ENCODE measurements around the gene OSTM1.

The OSTM1 gene

DNA sequence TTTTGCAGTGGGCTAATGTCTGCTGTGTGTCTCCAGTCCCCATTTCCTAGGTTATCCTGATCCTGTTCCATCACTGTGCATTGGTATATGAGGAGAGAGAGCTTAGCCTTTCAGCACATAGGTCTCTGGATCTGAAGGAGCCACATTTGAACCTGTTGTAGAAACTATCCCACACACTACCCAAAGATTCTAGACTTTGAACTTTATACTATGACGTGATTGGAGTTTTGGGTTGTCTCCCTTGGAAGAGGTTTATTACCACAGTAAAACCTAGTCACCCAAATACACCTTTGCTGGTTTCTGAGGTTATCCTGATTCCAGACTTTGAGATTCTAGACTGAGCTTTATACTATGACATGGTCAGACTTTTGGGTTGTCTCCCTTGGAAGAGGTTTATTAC is 8.0 kb upstream of the OSTM1 start:
- DNase-seq (ENCODE audit: low read depth) = no peak
- TF ChIP-seq, protein P1, sequence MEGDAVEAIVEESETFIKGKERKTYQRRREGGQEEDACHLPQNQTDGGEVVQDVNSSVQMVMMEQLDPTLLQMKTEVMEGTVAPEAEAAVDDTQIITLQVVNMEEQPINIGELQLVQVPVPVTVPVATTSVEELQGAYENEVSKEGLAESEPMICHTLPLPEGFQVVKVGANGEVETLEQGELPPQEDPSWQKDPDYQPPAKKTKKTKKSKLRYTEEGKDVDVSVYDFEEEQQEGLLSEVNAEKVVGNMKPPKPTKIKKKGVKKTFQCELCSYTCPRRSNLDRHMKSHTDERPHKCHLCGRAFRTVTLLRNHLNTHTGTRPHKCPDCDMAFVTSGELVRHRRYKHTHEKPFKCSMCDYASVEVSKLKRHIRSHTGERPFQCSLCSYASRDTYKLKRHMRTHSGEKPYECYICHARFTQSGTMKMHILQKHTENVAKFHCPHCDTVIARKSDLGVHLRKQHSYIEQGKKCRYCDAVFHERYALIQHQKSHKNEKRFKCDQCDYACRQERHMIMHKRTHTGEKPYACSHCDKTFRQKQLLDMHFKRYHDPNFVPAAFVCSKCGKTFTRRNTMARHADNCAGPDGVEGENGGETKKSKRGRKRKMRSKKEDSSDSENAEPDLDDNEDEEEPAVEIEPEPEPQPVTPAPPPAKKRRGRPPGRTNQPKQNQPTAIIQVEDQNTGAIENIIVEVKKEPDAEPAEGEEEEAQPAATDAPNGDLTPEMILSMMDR (IDR thresholded peaks at IDR 0.05; ENCODE audit: insufficient read depth, low read depth, low read length, missing control alignments) = no peak
- no peak overlapping the region for H3K4me3 ChIP-seq (ENCODE audit: low read length)

DNA sequence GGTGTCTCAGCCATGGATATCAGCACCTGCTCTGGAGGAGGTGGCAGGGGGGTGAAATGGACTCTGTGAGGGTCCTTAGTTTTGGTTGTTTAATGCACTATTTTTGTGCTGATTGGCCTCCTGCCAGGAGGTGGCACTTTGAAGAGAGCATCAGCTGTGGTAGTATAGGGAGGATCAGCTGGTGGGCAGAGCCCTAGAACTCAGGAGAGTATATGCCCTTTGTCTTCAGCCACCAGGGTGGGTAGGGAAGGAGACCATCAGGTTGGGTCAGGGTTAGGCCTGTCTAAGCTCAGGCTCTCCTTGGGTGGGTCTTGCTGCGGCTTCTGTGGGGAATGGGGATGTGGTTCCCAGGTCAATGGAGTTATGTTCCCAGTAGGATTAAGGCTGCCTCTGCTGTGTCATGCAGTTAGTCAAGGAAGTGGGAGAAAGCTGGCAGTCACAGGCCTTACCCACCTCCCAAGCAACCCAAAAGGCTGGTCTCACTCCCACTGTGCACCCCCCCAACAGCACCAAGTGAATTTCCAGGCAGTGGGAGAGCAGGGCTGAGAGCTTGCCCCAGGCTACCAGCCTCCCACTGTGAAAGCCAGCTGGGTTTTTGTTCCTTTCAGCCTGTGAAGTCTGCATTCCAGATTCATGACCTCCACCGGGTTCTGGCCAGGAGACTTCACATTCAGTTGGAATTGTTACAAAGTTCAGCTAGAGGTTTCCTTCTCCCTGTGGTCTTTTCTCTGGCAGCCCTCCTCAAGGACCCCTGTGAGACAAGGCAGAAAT is 5.7 kb upstream of the OSTM1 start:
- TF ChIP-seq, protein P1 (IDR thresholded peaks at IDR 0.05; ENCODE audit: insufficient read depth, low read depth, low read length, missing control alignments) = no peak

DNA sequence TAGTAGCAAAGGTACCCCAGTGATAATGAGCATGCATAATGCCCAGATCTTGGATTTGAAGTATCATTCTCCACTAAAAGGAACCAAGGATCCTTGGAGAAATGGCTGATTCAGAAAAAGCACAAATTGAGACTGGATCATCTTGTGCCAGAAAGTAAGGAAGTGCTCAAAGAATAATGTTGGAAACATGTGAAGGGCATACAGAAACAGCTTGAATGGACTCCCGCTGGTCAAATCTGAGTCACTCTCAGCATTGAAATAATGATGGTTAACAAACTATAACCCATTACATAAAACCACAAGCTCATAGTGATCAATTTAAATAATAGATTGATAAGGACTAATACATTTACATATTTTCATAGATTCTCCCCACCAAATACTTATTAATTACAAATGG is 3.6 kb upstream of the OSTM1 start:
- no peak overlapping the region for H3K4me3 ChIP-seq (ENCODE audit: low read length)
- DNase-seq (ENCODE audit: low read depth) = no peak
- TF ChIP-seq, protein P1 (IDR thresholded peaks at IDR 0.05; ENCODE audit: insufficient read depth, low read depth, low read length, missing control alignments) = no peak

More for the DNA sequence above, 5.7 kb upstream of the OSTM1 start:
- H3K4me3 ChIP-seq (ENCODE audit: low read length) = no peak overlapping the region
- peak; percentile 33 for DNase-seq (ENCODE audit: low read depth)

DNA sequence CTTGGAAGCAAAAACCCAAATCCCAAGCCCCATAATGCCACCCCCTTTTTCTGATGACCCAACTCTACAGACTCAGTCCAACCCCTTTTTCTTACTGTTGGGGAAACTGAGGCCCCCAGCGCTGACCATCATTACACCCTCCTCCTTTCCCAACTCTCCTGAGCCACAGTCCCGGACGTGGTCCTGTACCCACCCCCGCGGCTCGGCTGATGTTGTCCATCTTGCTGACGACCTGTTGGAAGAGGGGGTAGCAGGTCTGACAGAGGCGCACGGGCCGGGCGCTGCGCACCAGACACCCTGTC is 533 bp downstream of the OSTM1 start:
- H3K4me3 ChIP-seq (ENCODE audit: low read length) = peak overlapping the region; percentile 87
- DNase-seq (ENCODE audit: low read depth) = peak; percentile 51
- TF ChIP-seq, protein P1 (IDR thresholded peaks at IDR 0.05; ENCODE audit: insufficient read depth, low read depth, low read length, missing control alignments) = no peak

GRCh38 chr6:108071736-108072276 is 2.7 kb downstream of the OSTM1 start:
- TF ChIP-seq, protein P1 (IDR thresholded peaks at IDR 0.05; ENCODE audit: insufficient read depth, low read depth, low read length, missing control alignments) = no peak
- DNase-seq (ENCODE audit: low read depth) = no peak
- H3K4me3 ChIP-seq (ENCODE audit: low read length) = no peak overlapping the region

- H3K4me3 ChIP-seq (ENCODE audit: low read length) = no peak overlapping the region
- no peak for DNase-seq (ENCODE audit: low read depth)
- TF ChIP-seq, protein P1 (IDR thresholded peaks at IDR 0.05; ENCODE audit: insufficient read depth, low read depth, low read length, missing control alignments) = no peak
Observed at GRCh38 chr6:108068618-108069017, 5.9 kb downstream of the OSTM1 start.

- DNase-seq (ENCODE audit: low read depth) = no peak
- TF ChIP-seq, protein P1 (IDR thresholded peaks at IDR 0.05; ENCODE audit: insufficient read depth, low read depth, low read length, missing control alignments) = no peak
- H3K4me3 ChIP-seq (ENCODE audit: low read length) = no peak overlapping the region
Observed at GRCh38 chr6:108068182-108068581, 6.4 kb downstream of the OSTM1 start.

Data from epithelial cell of esophagus (primary cell).